PC-3 (cell line): ENCODE results near the gene ENPP5.

Experiments
- EZH2 ChIP-seq: fragments of 300-600 bp; sonication (generic); IDR thresholded peaks from one replicate; pipeline ENCODE4 v1.6.1; 2017; ENCODE audit warnings: antibody characterized with exemption, mild to moderate bottlenecking, low read length; ENCODE audit not compliant: unreplicated experiment
- EZH2phosphoT487 ChIP-seq: fragments of 300-600 bp; sonication (generic); IDR thresholded peaks from 2 replicates; pipeline ENCODE4 v1.6.1; 2018; ENCODE audit warnings: mild to moderate bottlenecking, antibody characterized with exemption, low read length, borderline replicate concordance
- TF ChIP-seq, protein P1 (sequence below): fragments of 300-600 bp; sonication (generic); conservative IDR thresholded peaks from 2 replicates; pipeline ENCODE4 v1.5.1; 2017; ENCODE audit warnings: antibody characterized with exemption, low read depth, mild to moderate bottlenecking, low read length

DNA sequence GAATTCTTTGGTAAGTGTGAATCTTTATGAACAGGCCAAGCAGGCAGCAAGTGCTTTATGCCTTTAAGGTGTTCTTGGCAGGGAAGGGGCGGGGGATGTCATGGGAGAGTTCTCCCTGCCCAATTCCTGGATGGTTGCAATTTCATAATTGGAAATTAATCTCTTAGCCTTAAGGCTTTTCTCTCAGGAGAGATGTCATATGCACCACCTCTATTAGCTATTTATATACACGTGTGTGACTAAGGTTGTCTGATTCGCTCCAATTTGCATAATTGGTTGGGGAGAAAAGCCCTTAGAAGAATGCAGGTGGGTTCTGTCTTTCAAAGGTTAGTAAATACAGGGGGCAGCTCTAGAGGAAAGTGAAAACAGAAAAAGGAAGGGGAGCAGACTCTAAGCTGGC is 5.2 kb upstream of the ENPP5 start:
- TF ChIP-seq, protein P1, sequence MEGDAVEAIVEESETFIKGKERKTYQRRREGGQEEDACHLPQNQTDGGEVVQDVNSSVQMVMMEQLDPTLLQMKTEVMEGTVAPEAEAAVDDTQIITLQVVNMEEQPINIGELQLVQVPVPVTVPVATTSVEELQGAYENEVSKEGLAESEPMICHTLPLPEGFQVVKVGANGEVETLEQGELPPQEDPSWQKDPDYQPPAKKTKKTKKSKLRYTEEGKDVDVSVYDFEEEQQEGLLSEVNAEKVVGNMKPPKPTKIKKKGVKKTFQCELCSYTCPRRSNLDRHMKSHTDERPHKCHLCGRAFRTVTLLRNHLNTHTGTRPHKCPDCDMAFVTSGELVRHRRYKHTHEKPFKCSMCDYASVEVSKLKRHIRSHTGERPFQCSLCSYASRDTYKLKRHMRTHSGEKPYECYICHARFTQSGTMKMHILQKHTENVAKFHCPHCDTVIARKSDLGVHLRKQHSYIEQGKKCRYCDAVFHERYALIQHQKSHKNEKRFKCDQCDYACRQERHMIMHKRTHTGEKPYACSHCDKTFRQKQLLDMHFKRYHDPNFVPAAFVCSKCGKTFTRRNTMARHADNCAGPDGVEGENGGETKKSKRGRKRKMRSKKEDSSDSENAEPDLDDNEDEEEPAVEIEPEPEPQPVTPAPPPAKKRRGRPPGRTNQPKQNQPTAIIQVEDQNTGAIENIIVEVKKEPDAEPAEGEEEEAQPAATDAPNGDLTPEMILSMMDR: no peak
- TF ChIP-seq EZH2 (no peak), EZH2phosphoT487 (no peak)
